ENCODE data around the gene SLC30A1. TPM values are rescaled to one million over a fixed set of nuclear protein-coding genes. Genes with fewer than 3 reads are reported as not detected.

Gene SLC30A1
- total and polyA plus RNA-seq, 2 of the 13 experiments (the other 11 are each of a cell fraction or from before 2014, with no cell fraction given): 5.9 to 24.4 TPM

GRCh38 chr1:211616231-211616964 lies 37.4 kb upstream of the SLC30A1 start (continued):
- TF ChIP-seq ZBTB40 (IDR thresholded peaks at IDR 0.05) (no peak), ZBTB40 (CRISPR knock-in tag; IDR thresholded peaks at IDR 0.05) (peak; percentile 45; the same call in 1 of the 2 replicates), RNF219 (CRISPR knock-in tag; IDR thresholded peaks at IDR 0.05) (no peak), MAX (IDR thresholded peaks at IDR 0.05) (peak; percentile 43; the same call in 1 of the 2 replicates), HES4 (CRISPR knock-in tag; IDR thresholded peaks at IDR 0.05; ENCODE audit: borderline replicate concordance) (0 out of 2 replicates have a peak, but pooled peaks have one; percentile 30), SIX1 (CRISPR knock-in tag; IDR thresholded peaks at IDR 0.05; ENCODE audit: borderline replicate concordance) (no peak), YY1 (IDR thresholded peaks at IDR 0.05; ENCODE audit: insufficient read depth, insufficient replicate concordance, low read depth, low read length) (peak; percentile 90), IKZF4 (CRISPR knock-in tag; IDR thresholded peaks at IDR 0.05; ENCODE audit: borderline replicate concordance, low read depth, not compliant biosample characterization) (no peak), ZNF7 (CRISPR knock-in tag; IDR thresholded peaks at IDR 0.05) (no peak), ZNF354B (CRISPR knock-in tag; IDR thresholded peaks at IDR 0.05) (no peak), LCORL (IDR thresholded peaks at IDR 0.05) (no peak), LCORL (CRISPR knock-in tag; IDR thresholded peaks at IDR 0.05) (no peak), FOXA1 (IDR thresholded peaks at IDR 0.05) (no peak), FOXA1 (CRISPR knock-in tag; IDR thresholded peaks at IDR 0.05) (no peak), ZNF333 (CRISPR knock-in tag; IDR thresholded peaks at IDR 0.05; ENCODE audit: borderline replicate concordance) (no peak)

Measured in HepG2 (cell line).